HPDE6-E6E7 (cell line): Measurements from ENCODE around the gene TATDN2.

Experiments
- DNase-seq: peaks from one replicate; pipeline ENCODE4 v3.0.0; 2011; ENCODE audit warnings: missing footprints; ENCODE audit errors: extremely low spot score

The TATDN2 gene

DNA sequence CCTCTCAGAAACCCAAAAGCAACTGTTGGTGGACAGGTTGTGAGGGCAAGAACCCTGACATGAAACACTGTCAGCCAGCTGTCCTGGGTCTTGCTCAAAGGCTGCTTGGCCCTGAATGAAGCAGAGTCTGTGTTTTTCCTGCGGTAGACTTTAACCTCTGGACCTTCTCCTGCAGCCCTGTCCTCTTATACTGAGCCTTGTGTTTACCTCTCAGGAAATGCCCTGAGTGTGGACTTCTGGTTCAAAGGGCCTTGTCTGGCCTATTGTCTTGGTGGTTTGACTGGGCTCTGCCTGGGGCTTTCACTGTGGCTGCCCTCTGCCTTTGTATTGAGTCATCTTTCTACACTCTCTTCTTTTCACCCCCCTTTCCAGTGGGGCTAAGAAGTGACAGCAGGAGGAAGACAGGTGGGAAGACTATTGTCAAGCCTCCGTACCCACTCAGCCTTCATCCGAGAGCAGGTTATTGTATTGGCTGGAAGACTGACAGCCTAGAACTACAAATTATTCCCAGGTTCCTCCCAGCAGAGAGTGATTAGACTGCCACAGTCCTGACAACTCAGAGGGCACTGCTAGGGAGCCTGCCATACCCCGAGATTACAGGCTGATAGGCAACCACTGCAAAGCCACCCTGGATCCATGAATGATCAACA, 69.2 kb downstream of the TATDN2 start:
- DNase-seq, result no peak

GRCh38 chr3:10317961-10318350, 69.7 kb downstream of the TATDN2 start:
- no peak for DNase-seq

GRCh38 chr3:10319251-10319650, 71.0 kb downstream of the TATDN2 start:
- no peak for DNase-seq

DNA sequence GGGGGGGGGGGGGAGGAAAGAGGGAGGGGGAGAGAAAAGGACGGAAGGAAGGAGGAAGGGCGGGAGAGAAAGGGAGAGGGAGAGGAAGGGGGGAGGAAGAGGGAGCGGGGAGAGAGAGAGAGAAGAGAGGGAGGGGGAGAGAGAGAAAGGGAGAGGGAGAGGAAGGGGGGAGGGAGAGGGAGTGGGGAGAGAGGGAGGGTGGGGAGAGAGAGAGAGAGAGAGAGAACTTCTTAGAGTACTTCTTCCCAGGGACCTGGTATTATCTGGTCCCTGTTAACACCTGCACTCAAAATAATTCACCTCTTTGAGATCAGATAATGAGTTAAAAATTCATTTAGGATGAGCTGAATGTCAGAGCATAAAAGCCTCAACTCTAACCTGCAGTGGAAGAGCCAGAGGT, 71.5 kb downstream of the TATDN2 start:
- DNase-seq, result no peak

GRCh38 chr3:10320320-10320677, 72.0 kb downstream of the TATDN2 start:
- no peak for DNase-seq

DNA sequence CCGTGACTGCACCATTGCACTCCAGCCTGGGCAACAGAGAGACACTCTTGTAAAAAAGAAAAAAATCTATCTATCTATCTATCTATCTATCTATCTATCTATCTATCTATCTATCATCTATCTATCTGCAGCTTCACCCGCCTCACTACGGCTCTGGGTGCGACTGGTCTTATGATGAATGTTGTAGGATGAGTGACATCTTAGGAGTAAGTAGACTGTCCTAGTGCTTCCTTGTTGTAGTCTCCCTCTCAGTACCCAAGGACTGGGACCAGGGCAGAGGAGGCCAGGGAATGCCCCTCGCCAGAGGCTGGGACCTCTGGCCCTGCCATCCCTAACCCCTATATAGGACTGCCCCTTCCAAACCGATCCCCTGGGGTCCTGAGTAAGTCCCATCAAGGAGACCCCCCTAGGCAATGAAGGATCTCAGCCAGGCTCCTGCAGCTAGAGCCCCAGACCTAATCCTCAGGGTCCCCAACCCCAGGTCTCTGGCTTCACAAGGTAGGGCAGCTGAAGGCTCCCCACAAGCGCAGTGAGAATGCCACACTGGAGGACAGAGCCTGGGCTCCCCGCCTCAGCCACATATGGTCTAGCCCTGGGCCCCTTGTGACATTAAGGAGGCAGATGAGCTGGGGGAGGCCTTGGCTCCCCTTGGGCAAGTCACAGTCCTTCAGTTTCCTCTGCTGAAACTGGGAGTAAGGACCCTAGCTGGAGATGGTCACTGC, 73.5 kb downstream of the TATDN2 start:
- DNase-seq, result no peak

GRCh38 chr3:10322352-10322710, 74.1 kb downstream of the TATDN2 start:
- DNase-seq, result no peak

DNA sequence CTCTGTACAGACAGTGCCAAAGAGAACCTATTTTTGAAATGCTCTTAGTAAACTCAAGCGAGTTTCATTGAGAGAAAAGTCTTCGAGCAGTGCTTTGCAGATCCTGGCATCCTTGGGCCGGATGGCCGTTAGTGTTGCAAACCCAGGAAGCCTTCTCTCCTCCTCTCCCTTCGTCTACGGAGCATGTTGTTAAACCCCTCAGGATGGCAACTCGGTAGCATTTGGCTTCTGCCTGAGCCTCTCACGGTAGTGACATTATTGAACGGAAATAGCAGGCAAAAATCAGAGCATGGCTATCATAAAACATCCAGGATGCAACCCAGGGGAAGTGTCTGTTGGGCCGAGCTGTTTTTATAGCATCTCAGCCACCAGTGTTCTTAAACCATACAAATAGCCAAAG, 79.3 kb downstream of the TATDN2 start:
- DNase-seq, result no peak

- no peak for DNase-seq
Measured at GRCh38 chr3:10328460-10329071, 80.3 kb downstream of the TATDN2 start.

GRCh38 chr3:10329495-10330015, 81.3 kb downstream of the TATDN2 start:
- no peak for DNase-seq

DNA sequence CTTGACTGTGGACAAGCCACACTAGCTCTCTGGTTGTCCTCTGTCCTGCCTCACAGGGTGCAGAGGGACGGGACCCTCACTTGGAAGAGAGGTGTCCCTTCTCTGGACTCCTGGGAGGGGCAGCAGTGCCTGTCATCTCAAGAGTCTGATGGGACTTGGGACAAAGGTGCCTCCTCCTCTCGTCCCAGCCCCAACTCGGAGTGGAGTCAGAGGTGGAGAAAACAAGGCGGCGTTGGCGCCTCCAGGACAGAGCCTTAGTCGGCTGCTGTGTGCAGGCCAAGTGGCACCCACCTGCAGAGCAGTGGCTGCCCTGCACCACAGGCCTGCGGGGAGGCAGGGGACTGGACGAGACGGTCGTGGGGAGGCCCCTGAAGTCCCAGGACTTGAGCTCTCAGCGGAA, 82.1 kb downstream of the TATDN2 start:
- DNase-seq, result no peak
